HepG2 (cell line): ENCODE results near the gene CCDC117. TPM values are rescaled to one million over a fixed set of nuclear protein-coding genes. Genes with fewer than 3 reads are reported as not detected.
A peak's percentile ranks its signal among the peaks of the same experiment; 100 is the strongest.

Source experiments
- ATF2 ChIP-seq: sonication (generic); formaldehyde crosslinking; IDR thresholded peaks from 2 replicates; pipeline ENCODE4 v1.4.0; 2020; ENCODE audit warnings: missing genetic modification reagents
- BRD4 ChIP-seq: sonication (generic); formaldehyde crosslinking; IDR thresholded peaks from 2 replicates; pipeline ENCODE4 v1.4.0; 2020; ENCODE audit warnings: missing genetic modification reagents
- CEBPB ChIP-seq: IDR thresholded peaks from 2 replicates; pipeline ENCODE4 v1.6.1; 2011; ENCODE audit warnings: low read depth, low read length, improper control_type of control experiment, borderline replicate concordance
- DBP ChIP-seq: sonication (generic); formaldehyde crosslinking; IDR thresholded peaks from 2 replicates; pipeline ENCODE4 v1.4.0; 2020; ENCODE audit warnings: missing genetic modification reagents; ENCODE audit errors: not compliant biosample characterization
- ERF ChIP-seq: IDR thresholded peaks from 2 replicates; pipeline ENCODE4 v1.6.1; 2018; ENCODE audit warnings: missing biosample characterization, missing genetic modification reagents
- FOXP1 ChIP-seq, 2 experiments: fragments of 450-650 bp in 1 of 2; IDR thresholded peaks; 2 replicates each; pipeline ENCODE4 v1.6.1; 2017 to 2018; ENCODE audit warnings: antibody characterized with exemption in 1 of 2
- HNRNPL ChIP-seq: fragments of 200-400 bp; formaldehyde crosslinking; IDR thresholded peaks from 2 replicates; pipeline ENCODE4 v1.6.1; 2017; ENCODE audit warnings: mild to moderate bottlenecking, low read depth, low read length
- THRA ChIP-seq: sonication (generic); formaldehyde crosslinking; IDR thresholded peaks from 2 replicates; pipeline ENCODE4 v1.4.0; 2020; ENCODE audit warnings: missing genetic modification reagents, borderline replicate concordance
- ZFP41 ChIP-seq: sonication (generic); formaldehyde crosslinking; IDR thresholded peaks from 2 replicates; pipeline ENCODE4 v1.4.0; 2020; ENCODE audit warnings: mild to moderate bottlenecking, missing genetic modification reagents, borderline replicate concordance
- ZNF547 ChIP-seq: sonication (generic); formaldehyde crosslinking; IDR thresholded peaks from 2 replicates; pipeline ENCODE4 v1.5.1; 2020; ENCODE audit warnings: mild to moderate bottlenecking, missing genetic modification reagents
- ZNF574 ChIP-seq: sonication (generic); formaldehyde crosslinking; IDR thresholded peaks from 2 replicates; pipeline ENCODE4 v1.4.0; 2020; ENCODE audit warnings: missing genetic modification reagents
- ZNF597 ChIP-seq: sonication (generic); formaldehyde crosslinking; IDR thresholded peaks from 2 replicates; pipeline ENCODE4 v1.5.0; 2020; ENCODE audit warnings: missing genetic modification reagents
- ZNF687 ChIP-seq: sonication (generic); formaldehyde crosslinking; IDR thresholded peaks from 2 replicates; pipeline ENCODE4 v1.5.1; 2020; ENCODE audit warnings: mild to moderate bottlenecking, missing genetic modification reagents, moderate library complexity
- ZNF691 ChIP-seq: sonication (generic); formaldehyde crosslinking; IDR thresholded peaks from 2 replicates; pipeline ENCODE4 v1.4.0; 2020; ENCODE audit warnings: missing genetic modification reagents, low read depth, mild to moderate bottlenecking, borderline replicate concordance
- polyA plus RNA-seq, 8 experiments: library from polyadenylated mRNA; depleted of rRNA in 3 of 8; stranded (reverse) in 7 of 8; unstranded in 1 of 8; fragments of >200 nt; fragmentation: Illumina TruSeq in 4 of 8; extraction: Trizol in 4 of 8; gene quantifications; 2 replicates each; pipeline versions ENCODE4 v1.2.1 to v1.2.3, GENCODE V29; 2011 to 2016; ENCODE audit warnings: low read depth in 4 of 8, missing spikeins in 1 of 8, mixed read lengths in 1 of 8; ENCODE audit not compliant: insufficient read depth in 1 of 8
- total RNA-seq, 5 experiments: library from RNA; depleted of rRNA; stranded (reverse); fragments of >200 nt; fragmentation: Illumina TruSeq; extraction: Trizol; gene quantifications; 2 replicates each; pipeline ENCODE4 v1.2.3, GENCODE V29; 2016; ENCODE audit warnings: low read depth in 1 of 5

CCDC117 gene
- total and polyA plus RNA-seq, 2 of the 13 experiments (the other 11 are each of a cell fraction or from before 2014, with no cell fraction given) = 12.6 to 34.2 TPM

GRCh38 chr22:28810821-28811491, 38.5 kb downstream of the CCDC117 start (continued):
- TF ChIP-seq THRA (CRISPR knock-in tag) (peak; percentile 66), FOXP1 (IDR thresholded peaks at IDR 0.05) (no peak), FOXP1 (CRISPR knock-in tag; IDR thresholded peaks at IDR 0.05) (peak; percentile 38; the same call in 1 of the 2 replicates), CEBPB (0 out of 2 replicates have a peak, but pooled peaks have one; percentile 6), ERF (0 out of 2 replicates have a peak, but pooled peaks have one; percentile 7), DBP (CRISPR knock-in tag) (no peak), ATF2 (peak; percentile 65; the same call in 1 of the 2 replicates), HNRNPL (peak; percentile 17; the same call in 1 of the 2 replicates), ZNF547 (CRISPR knock-in tag) (no peak), ZNF687 (peak; percentile 51; the same call in 1 of the 2 replicates), BRD4 (CRISPR knock-in tag) (no peak; the same call in 1 of the 2 replicates), ZFP41 (CRISPR knock-in tag) (no peak), ZNF597 (no peak), ZNF574 (CRISPR knock-in tag) (peak; percentile 42; the same call in 1 of the 2 replicates), ZNF691 (CRISPR knock-in tag) (0 out of 2 replicates have a peak, but pooled peaks have one; percentile 29)
